HUES64 (cell line): ENCODE measurements around the gene NRL.

Experiments
- H3K27ac ChIP-seq: 2 replicates; pipeline ENCODE4 v1.7.0; 2013; ENCODE audit warnings: low read depth, low read length, inconsistent platforms
- H3K27me3 ChIP-seq: 2 replicates; pipeline ENCODE4 v1.6.1; 2013; ENCODE audit warnings: mild to moderate bottlenecking, low read length; ENCODE audit not compliant: insufficient read depth
- H3K36me3 ChIP-seq: 2 replicates; pipeline ENCODE4 v1.6.1; 2013; ENCODE audit warnings: mild to moderate bottlenecking, low read length; ENCODE audit not compliant: insufficient read depth
- H3K4me1 ChIP-seq: 2 replicates; pipeline ENCODE4 v1.6.1; 2013; ENCODE audit warnings: mild to moderate bottlenecking, low read length, moderate library complexity; ENCODE audit not compliant: insufficient read depth
- H3K4me3 ChIP-seq: 2 replicates; pipeline ENCODE4 v1.5.1; 2013; ENCODE audit warnings: mild to moderate bottlenecking, low read length, moderate library complexity
- H3K9ac ChIP-seq: 2 replicates; pipeline ENCODE4 v1.6.1; 2013; ENCODE audit warnings: mild to moderate bottlenecking, low read depth, low read length
- H3K9me3 ChIP-seq: 2 replicates; pipeline ENCODE4 v1.6.1; 2013; ENCODE audit warnings: low read depth, low read length; ENCODE audit not compliant: insufficient read depth
- WGBS: fragments of 150-250, 120-280 bp; methylation state at CpG from one replicate; pipeline ENCODE4 v1.1.7; 2013; ENCODE audit warnings: missing lambda C conversion rate; 5-methylcytosine and 5-hydroxymethylcytosine counted together

Gene NRL

DNA sequence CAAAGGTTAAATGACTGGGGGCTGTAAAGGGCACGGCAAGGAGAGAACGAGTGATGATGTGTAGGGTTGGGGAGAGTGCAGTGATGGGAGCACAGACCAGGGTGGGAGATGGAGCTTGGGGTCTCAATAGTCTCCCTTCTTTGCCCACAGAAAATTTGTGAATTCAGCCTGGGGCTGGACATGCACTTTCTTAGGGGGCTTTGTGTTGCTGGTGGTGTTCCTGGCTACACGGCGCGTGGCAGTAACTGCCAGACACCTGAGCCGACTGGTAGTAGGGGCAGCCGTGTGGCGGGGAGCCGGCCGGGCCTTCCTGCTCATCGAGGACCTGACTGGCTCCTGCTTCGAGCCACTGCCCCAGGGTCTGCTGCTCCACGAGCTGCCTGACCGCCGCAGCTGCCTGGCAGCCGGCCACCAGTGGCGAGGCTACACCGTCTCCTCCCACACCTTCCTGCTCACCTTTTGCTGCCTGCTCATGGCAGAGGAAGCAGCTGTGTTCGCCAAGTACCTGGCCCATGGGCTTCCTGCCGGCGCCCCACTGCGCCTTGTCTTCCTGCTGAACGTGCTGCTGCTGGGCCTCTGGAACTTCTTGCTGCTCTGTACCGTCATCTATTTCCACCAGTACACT is 17.4 kb upstream of the NRL start:
- H3K27ac ChIP-seq: no peak overlapping the region
- no peaks in the 10 kb centered on the region for H3K4me1 ChIP-seq
- H3K27me3 ChIP-seq: 0 out of 2 replicates have a peak, but pooled peaks cover 4% of the 10 kb centered on the region
- WGBS: 90% methylated on average over 24 of the region's 24 CpGs
- peaks cover under 1% of the 10 kb centered on the region; the same call in 1 of the 2 replicates for H3K36me3 ChIP-seq
- H3K9ac ChIP-seq: no peak overlapping the region
- no peak overlapping the region for H3K4me3 ChIP-seq
- no peaks in the 10 kb centered on the region for H3K9me3 ChIP-seq

DNA sequence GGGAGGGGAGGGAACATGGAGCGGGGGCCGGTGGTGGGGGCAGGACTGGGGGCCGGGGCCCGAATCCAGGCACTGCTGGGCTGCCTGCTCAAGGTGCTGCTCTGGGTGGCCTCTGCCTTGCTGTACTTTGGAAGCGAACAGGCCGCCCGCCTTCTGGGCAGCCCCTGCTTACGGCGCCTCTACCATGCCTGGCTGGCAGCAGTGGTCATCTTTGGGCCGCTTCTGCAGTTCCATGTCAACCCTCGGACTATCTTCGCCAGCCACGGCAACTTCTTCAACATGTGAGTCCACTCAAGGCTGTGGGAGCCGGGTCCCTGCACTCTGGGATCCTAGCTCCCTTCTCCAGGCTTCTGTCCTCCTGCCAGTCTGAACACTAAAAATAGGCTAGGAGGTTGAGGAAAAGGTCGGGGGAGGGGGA is 16.8 kb upstream of the NRL start:
- no peak overlapping the region for H3K27ac ChIP-seq

DNA sequence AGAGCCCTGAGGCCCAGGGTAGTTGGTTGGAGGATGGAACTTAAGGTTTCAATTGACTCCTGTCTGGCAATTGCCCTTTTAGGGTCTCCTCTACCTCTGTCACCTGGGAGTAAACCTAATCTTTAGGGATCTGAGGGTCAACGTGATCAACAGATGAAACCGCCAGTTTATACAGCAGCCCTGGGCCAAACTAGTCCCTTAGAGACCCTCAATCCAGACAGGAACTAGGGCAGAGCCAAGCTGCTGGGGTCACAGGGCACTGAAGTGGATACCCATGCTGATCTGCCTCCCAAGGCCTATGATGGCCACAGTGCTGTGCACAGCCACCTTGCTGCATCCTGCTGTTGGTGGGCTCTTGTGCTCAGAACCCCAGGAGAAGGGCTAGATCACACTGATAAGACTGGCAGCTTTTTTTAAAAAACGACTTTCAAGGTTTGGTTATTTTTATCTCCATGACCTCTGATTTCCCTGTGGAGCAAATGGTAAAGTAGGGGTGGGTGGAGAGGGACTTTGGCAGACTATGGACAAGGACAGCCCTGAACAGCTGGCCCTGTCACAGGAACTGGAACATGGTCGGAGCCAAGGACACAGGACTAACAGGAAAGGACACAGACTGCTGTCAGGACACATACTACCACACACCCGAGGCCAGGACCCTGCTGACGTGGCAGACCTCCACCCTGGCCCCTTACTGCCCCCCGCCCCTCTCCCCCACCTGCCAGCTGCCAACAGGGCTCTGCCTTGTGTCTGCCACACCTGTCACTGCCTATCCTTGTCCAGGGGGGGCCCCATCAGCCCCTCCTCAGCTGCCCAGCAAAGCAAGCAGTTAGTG is 16.2 kb upstream of the NRL start:
- Histone ChIP-seq H3K36me3 (no peaks in the 10 kb centered on the region), H3K27ac (no peak overlapping the region)
- 87% methylated on average over 7 of the region's 7 CpGs for WGBS

More for the DNA sequence above, 16.8 kb upstream of the NRL start:
- Histone ChIP-seq H3K36me3 (no peaks in the 10 kb centered on the region), H3K9ac (no peak overlapping the region), H3K4me1 (no peaks in the 10 kb centered on the region), H3K27me3 (0 out of 2 replicates have a peak, but pooled peaks cover 1% of the 10 kb centered on the region), H3K9me3 (no peaks in the 10 kb centered on the region), H3K4me3 (no peak overlapping the region)
- 91% methylated on average over 15 of the region's 15 CpGs for WGBS

DNA sequence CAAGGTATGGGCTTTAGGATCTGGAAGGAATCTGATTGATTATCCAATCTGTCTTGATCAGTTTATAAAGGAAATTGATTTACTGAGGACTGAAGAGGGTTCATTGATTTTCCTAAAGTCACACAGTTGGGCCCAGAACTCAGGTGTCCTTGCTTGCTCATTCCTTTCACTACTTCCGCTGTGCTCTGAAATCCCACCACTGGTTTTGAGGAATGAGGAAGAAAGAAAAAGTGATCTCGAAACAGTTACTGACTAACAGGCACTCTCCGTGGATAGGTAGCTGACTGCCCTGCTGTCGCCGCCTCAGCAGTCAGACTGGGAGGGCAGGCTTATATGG is 15.6 kb upstream of the NRL start, which contains the start of gene FITM1:
FITM1 (plus strand) TSS at position 280 of the 337 bp plus-strand sequence. CDS start 905 bp downstream, outside the sequence.
- Histone ChIP-seq H3K27ac (no peak within 1 kb of the TSS), H3K9me3 (no peaks in the 10 kb centered on the region), H3K9ac (no peak within 1 kb of the TSS), H3K36me3 (no peaks in the 10 kb centered on the region), H3K4me1 (no peaks in the 10 kb centered on the region), H3K27me3 (no peaks in the 10 kb centered on the region), H3K4me3 (no peak within 1 kb of the TSS)
- 90% methylated on average over 5 of the region's 5 CpGs for WGBS

More for the DNA sequence above, 16.2 kb upstream of the NRL start:
- H3K9ac ChIP-seq: no peak overlapping the region
- H3K27me3 ChIP-seq: no peaks in the 10 kb centered on the region
- H3K9me3 ChIP-seq: no peaks in the 10 kb centered on the region
- no peaks in the 10 kb centered on the region for H3K4me1 ChIP-seq
- H3K4me3 ChIP-seq: no peak overlapping the region

DNA sequence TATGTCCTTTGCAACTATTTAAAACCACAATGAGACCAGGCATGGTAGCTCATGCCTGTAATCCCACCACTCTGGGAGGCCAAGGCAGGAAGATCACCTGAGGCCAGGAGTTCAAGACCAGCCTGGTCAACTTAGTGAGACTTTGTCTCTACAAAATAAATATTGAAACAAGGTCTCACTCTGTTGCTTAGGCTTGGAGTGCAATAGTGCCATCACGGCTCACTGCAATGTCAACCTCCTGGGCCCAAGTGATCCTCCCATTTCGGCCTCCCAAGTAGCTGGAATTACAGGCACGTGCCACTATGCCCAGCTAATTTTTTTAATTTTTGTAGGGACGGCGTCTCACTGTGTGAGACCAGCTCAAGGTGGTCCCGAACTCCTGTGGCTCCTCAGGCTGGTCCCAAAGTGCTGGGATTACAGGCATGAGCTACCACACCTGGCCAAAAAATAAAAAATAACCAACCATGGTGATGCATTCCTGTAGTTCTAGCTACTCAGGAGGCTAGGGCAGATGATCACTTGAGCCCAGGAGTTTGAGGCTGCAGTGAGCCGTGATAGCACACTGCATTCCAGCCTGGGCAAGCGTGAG is 14.8 kb upstream of the NRL start:
- Histone ChIP-seq H3K4me3 (no peak overlapping the region), H3K27ac (no peak overlapping the region), H3K36me3 (no peaks in the 10 kb centered on the region), H3K27me3 (no peaks in the 10 kb centered on the region), H3K9me3 (no peaks in the 10 kb centered on the region), H3K4me1 (no peaks in the 10 kb centered on the region), H3K9ac (no peak overlapping the region)
- WGBS: 90% methylated on average over 7 of the region's 8 CpGs

DNA sequence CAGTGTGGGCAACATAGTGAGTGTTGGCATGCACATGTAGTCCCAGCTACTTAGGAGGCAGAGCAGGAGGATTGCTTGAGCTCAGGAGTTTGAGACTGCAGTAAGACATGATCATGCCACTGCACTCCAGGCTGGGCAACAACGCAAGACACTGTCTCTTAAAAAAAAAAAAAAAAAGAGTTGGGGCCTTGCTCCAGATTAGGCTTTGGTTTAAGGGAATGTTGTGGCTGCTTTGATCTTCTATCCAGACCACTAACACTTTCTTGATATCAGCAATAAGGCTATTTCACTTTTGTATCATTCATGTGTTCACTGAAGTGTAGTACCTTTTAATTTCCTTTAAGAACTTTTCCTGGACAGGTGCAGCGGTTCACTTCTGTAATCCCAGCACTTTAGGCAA is 12.9 kb upstream of the NRL start:
- WGBS: 99% methylated on average over 2 of the region's 2 CpGs
- Histone ChIP-seq H3K4me1 (no peaks in the 10 kb centered on the region), H3K27me3 (no peaks in the 10 kb centered on the region), H3K4me3 (no peak overlapping the region), H3K9me3 (no peaks in the 10 kb centered on the region), H3K36me3 (peaks cover 12% of the 10 kb centered on the region), H3K27ac (no peak overlapping the region), H3K9ac (no peak overlapping the region)

DNA sequence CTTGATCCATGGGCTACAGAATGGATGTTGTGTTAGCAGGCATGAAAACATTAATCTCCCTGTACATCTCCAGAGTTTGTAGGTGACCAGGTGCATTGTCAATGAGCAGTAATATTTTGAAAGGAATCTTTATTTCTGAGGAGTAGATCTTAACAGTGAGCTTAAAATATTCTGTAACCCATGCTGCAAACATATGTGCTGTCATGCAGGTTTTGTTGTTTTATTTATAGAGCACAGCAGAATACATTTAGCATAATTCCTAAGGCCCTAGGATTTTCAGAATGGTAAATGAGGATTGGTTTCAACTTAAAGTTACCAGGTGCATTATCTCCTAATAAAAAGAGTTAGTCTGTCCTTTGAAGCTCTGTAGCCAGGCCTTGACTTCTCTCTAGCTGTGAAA is 12.2 kb upstream of the NRL start:
- Histone ChIP-seq H3K4me3 (no peak overlapping the region), H3K9me3 (no peaks in the 10 kb centered on the region), H3K36me3 (peaks cover 16% of the 10 kb centered on the region), H3K9ac (no peak overlapping the region), H3K4me1 (no peaks in the 10 kb centered on the region), H3K27ac (no peak overlapping the region), H3K27me3 (no peaks in the 10 kb centered on the region)

GRCh38 chr14:24123424-24124417 is 9.0 kb upstream of the NRL start:
- H3K27me3 ChIP-seq: no peaks in the 10 kb centered on the region
- peaks cover 42% of the 10 kb centered on the region for H3K36me3 ChIP-seq
- H3K27ac ChIP-seq: no peak overlapping the region
- no peaks in the 10 kb centered on the region for H3K4me1 ChIP-seq
- no peak overlapping the region for H3K4me3 ChIP-seq
- WGBS: 88% methylated on average over 9 of the region's 9 CpGs
- no peaks in the 10 kb centered on the region for H3K9me3 ChIP-seq
- H3K9ac ChIP-seq: no peak overlapping the region

DNA sequence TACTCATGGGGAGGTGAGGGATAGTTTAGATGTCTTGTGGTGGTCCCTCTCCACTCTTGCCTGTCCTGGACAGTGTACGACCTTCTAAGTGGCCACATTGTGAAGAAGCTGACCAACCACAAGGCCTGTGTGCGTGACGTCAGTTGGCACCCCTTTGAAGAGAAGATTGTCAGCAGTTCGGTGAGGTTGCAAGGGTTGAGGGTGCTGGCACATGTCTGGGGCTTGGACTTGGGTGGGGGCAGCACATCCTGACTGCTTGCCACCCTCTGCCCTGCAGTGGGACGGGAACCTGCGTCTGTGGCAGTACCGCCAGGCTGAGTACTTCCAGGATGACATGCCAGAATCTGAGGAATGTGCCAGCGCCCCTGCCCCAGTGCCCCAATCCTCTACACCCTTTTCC is 8.1 kb upstream of the NRL start:
- Histone ChIP-seq H3K27me3 (no peaks in the 10 kb centered on the region), H3K9me3 (no peaks in the 10 kb centered on the region), H3K4me1 (no peaks in the 10 kb centered on the region), H3K27ac (no peak overlapping the region), H3K9ac (no peak overlapping the region), H3K36me3 (peaks cover 51% of the 10 kb centered on the region), H3K4me3 (no peak overlapping the region)
- 91% methylated on average over 8 of the region's 8 CpGs for WGBS

DNA sequence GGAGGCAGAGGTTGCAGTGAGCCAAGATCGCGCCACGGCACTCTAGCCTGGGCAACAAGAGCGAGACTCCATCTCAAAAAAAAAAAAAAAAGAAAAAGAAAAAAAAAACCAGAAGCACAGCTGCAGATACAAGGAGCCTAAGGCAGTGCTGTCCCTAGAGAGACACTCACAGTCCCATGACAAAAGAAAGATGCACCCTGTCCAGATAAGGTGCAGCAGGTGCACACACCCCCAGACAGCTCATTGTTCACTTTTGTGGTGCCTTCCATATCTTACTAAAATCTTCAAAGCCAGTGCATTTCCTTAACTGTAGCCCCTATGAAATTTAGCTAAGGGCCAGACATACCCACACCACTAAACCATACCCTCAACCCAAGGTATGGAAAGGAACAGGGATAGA is 7.7 kb upstream of the NRL start:
- Histone ChIP-seq H3K9me3 (no peaks in the 10 kb centered on the region), H3K36me3 (peaks cover 55% of the 10 kb centered on the region), H3K27me3 (no peaks in the 10 kb centered on the region), H3K4me3 (no peak overlapping the region), H3K4me1 (no peaks in the 10 kb centered on the region), H3K9ac (no peak overlapping the region), H3K27ac (no peak overlapping the region)
- WGBS: 98% methylated on average over 4 of the region's 4 CpGs
